ENCODE measurements around the gene RAB11FIP4. TPM values are rescaled to one million over a fixed set of nuclear protein-coding genes. Genes with fewer than 3 reads are reported as not detected.

The RAB11FIP4 gene
- total and polyA plus RNA-seq, 9 of the 15 experiments (the other 6 are each of a cell fraction or from before 2014, with no cell fraction given) = 0.62 to 16.6 (median 8.9) TPM

GRCh38 chr17:31492880-31493655, 101.6 kb downstream of the RAB11FIP4 start (continued):
- TF ChIP-seq CCNT2 (IDR thresholded peaks at IDR 0.05; ENCODE audit: borderline replicate concordance, extremely low read depth, insufficient read length, low read depth, low read length) (no peak), TEAD2 (tag; IDR thresholded peaks at IDR 0.05) (no peak), GABPB1 (CRISPR knock-in tag; IDR thresholded peaks at IDR 0.05) (no peak), HMG20A (CRISPR knock-in tag; conservative IDR thresholded peaks at IDR 0.05) (no peak), L3MBTL2 (IDR thresholded peaks at IDR 0.05) (no peak), RBFOX2 (IDR thresholded peaks at IDR 0.05; ENCODE audit: low read depth, low read length) (no peak), MIER1 (IDR thresholded peaks at IDR 0.05; ENCODE audit: low read depth) (no peak), MTA3 (IDR thresholded peaks at IDR 0.05; ENCODE audit: borderline replicate concordance) (no peak), HMGN3 (IDR thresholded peaks at IDR 0.05; ENCODE audit: borderline replicate concordance, extremely low read depth, insufficient read length, low read depth, low read length) (no peak), CCAR2 (IDR thresholded peaks at IDR 0.05; ENCODE audit: low read depth, low read length) (no peak), NFRKB (IDR thresholded peaks at IDR 0.05; ENCODE audit: low read depth) (no peak), TAF7 (tag; IDR thresholded peaks at IDR 0.05) (no peak), ZKSCAN1 (IDR thresholded peaks at IDR 0.05; ENCODE audit: low read depth, low read length) (no peak), RBM34 (IDR thresholded peaks at IDR 0.05; ENCODE audit: borderline replicate concordance, insufficient read depth, low read length) (no peak), TFE3 (CRISPR knock-in tag; IDR thresholded peaks at IDR 0.05) (no peak), FUS (optimal IDR thresholded peaks at IDR 0.05; ENCODE audit: low read depth, low read length) (no peak), ZNF316 (IDR thresholded peaks at IDR 0.05) (no peak), PHB (CRISPR knock-in tag; IDR thresholded peaks at IDR 0.05) (no peak)
- TF ChIP-seq, protein P1, sequence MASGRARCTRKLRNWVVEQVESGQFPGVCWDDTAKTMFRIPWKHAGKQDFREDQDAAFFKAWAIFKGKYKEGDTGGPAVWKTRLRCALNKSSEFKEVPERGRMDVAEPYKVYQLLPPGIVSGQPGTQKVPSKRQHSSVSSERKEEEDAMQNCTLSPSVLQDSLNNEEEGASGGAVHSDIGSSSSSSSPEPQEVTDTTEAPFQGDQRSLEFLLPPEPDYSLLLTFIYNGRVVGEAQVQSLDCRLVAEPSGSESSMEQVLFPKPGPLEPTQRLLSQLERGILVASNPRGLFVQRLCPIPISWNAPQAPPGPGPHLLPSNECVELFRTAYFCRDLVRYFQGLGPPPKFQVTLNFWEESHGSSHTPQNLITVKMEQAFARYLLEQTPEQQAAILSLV (tag; IDR thresholded peaks at IDR 0.05) = no peak
- TF ChIP-seq, protein P2, sequence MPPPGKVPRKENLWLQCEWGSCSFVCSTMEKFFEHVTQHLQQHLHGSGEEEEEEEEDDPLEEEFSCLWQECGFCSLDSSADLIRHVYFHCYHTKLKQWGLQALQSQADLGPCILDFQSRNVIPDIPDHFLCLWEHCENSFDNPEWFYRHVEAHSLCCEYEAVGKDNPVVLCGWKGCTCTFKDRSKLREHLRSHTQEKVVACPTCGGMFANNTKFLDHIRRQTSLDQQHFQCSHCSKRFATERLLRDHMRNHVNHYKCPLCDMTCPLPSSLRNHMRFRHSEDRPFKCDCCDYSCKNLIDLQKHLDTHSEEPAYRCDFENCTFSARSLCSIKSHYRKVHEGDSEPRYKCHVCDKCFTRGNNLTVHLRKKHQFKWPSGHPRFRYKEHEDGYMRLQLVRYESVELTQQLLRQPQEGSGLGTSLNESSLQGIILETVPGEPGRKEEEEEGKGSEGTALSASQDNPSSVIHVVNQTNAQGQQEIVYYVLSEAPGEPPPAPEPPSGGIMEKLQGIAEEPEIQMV (tag; conservative IDR thresholded peaks at IDR 0.05; ENCODE audit: low read depth) = no peak
- TF ChIP-seq, protein P3, sequence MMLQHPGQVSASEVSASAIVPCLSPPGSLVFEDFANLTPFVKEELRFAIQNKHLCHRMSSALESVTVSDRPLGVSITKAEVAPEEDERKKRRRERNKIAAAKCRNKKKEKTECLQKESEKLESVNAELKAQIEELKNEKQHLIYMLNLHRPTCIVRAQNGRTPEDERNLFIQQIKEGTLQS (IDR thresholded peaks at IDR 0.05) = no peak
- TF ChIP-seq, protein P3 (CRISPR knock-in tag; conservative IDR thresholded peaks at IDR 0.05) = no peak
- TF ChIP-seq, protein P4, sequence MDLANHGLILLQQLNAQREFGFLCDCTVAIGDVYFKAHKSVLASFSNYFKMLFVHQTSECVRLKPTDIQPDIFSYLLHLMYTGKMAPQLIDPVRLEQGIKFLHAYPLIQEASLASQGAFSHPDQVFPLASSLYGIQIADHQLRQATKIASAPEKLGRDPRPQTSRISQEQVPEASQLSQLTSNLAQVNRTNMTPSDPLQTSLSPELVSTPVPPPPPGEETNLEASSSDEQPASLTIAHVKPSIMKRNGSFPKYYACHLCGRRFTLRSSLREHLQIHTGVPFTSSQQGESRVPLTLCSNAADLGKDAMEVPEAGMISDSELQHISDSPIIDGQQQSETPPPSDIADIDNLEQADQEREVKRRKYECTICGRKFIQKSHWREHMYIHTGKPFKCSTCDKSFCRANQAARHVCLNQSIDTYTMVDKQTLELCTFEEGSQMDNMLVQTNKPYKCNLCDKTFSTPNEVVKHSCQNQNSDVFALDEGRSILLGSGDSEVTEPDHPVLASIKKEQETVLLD (IDR thresholded peaks at IDR 0.05) = no peak

Measured in K562 (cell line).